SKM-1 (cell line): ENCODE data around the gene PRKCH.

Experiments
- DNase-seq: peaks from one replicate; lab custom pipeline; 2025; ENCODE audit not compliant: unreplicated experiment; lab: John Stamatoyannopoulos, UW

PRKCH gene

DNA sequence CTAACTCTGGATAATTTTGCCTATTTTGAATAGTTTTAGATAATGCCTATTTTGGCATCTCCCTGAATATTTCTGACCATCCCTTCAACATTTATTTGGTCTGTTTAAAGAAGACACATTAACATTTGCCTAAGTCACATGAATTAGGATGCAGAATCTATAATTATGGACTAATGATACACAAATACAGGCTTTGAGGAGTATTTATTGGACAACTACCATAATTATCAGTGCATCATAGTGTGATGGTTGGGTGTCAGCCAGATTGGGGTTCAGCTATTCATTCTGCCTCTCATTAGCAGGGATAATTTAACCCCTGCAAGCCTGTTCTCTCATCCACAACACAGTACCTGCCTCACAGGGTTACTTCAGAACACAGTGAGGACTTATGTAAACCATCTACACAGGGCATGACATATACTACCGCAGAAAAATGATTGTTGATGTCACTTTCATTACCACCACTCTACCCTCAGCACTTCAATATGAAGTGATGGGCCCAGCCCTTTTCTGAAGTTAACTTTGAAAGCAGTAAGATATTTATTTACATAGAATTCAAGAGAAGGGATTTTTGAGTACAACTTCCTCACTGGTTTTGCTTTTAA is 14.4 kb downstream of the PRKCH start:
- DNase-seq, result no peak

DNA sequence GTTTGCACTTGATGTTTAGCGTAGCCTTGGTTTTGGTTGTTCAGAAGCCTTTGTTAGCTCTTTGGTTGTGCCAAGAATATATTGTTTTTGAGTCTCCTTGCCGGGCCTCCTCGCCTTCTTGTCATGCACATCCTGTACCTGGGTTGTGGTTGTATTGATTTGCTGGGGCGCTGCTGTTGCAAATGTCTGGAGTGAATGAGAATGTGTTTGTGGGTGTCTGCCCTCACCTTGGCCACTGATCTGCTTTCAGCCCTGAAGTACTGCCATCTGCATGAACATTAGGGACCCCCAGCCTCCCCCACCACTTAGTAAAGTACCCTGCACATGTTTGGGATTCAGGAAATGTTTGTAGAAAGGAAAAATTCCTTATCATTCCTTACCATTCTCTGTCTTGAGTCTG is 16.5 kb downstream of the PRKCH start:
- no peak for DNase-seq

DNA sequence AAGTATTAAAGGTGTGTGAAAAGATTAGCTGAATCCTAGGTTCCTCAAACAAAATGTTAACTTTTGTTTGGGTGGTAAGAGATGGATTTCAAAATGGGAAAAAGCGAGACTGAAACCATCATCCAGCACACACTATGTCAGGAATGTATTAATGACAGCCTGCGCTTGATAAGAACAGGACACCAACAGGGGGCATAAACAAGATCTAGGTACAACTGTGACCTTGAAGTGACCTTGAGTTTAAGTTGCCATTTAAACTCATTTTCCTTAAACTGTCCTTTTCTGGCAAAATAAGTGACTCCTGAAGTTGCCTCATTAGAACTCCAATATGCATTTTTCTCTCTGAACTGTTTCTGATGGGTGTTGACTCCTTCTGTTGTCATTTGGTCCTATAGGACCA is 17.1 kb downstream of the PRKCH start:
- DNase-seq, result no peak

DNA sequence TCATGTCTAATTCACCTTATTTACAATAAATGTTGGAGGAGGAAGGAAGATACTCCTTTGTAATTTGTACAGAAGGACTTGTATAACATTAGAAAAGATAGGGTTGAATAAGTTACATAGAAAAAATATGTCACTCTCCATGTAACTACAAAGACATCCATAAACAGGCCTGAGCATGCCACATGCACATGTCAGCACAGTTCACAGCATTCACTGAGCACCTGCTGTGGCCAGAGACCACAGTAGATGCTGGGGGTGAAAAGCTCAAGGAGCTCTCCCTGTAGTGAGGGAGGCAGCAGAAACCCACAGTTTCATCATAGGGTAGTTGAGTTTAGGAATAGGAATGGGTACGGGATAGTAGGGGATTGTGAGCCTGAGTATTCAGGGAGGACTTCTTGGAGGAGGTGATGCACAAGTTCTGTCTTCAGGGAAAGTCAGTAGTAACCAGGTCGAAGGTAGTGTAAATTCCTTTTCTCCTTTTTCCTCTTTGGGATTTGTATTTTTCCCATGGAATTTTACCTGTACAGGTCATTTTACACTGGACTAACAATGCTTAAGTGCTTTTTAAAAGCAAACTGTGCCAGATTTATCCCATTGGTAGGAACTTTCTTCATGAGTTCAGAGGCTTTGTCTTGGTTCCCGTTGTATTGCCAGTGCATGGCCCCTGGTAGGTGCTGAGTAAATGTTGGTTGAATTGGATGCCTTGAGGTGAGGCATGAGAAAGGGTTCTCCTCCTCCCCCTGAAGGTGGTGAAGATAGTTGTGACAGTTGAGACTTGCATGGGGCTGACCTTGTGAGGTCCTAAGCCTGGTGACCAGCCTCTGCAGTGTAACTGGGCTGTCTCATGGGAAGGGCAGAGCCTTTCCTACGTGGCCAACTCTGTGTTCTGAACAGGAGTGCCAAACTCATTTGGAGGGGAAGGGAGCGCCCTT is 20.2 kb downstream of the PRKCH start:
- DNase-seq, result no peak

DNA sequence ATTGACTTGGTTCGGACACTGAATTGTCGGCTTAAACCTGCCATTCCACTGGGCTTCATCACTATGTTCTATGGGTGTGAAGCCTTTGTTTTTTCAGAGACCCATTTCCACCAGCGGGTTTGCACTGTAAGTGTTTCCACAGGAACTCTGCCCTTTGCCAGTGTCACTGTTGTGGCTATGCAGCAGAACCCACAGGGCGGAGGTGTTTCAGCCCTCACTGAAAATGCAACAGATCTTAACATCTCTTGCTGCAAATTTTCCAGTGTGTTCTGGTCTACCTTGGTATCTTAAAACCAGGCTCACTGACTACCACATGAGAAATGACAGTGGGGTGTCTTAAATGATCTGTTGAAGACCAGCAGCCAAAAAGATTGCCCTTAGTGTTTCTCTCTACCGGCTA is 21.1 kb downstream of the PRKCH start:
- no peak for DNase-seq

DNA sequence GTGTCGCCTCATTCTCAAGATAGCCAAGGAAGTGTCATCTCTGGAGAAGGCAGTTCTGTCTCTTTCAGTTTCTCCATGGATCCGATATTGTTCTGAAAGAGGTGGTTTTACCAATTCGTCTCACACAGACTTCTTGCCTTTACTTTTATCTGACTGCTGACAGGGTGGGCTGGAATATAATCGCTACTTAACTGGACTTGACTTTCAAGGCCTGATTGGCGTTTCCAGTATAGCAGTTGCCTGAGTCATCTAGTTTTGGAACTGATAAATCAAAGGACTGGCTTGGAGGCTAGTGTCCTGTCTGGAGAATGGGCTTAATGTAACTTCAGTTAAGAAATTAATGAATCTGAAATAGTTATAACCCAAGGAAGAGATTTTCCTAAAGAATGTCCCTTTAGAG is 21.6 kb downstream of the PRKCH start:
- no peak for DNase-seq

DNA sequence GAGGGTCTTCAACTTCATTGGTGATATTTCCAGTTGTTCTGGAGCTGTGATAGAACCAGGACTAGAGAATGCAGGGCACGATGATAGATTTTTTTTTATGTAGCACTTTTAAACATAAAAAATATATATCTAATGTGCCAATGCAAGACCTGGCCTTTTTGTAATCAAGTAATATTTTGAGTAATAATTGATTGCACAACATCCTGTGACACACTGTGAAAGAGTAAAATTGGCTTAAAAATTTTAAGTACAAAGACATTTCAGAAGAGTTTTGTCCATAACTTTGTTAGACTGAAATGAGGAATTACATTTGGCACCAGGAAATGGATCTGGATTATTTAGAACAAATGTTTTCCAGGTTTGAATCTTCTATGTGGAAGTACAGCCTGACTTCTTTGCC is 22.1 kb downstream of the PRKCH start:
- no peak for DNase-seq

DNA sequence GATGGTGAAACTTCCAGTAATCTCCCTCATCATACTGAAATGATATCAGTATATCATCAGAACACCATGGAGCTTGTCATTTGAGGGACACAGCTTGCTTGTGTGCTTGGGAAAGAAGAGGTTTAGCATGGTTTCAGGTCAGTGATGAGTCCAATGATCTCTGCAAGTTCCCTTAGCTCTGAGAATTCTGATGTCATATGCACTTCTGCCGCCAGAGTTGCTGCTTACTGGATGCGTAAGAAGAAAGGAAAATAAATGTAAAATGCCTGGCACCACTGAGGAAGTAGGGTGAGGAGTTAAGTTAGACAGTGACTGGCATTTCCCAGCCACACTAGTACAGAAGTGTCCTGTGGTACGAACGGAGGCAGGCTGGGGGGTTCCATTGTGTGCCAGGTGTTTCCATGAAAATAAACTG is 22.6 kb downstream of the PRKCH start:
- DNase-seq, result no peak

DNA sequence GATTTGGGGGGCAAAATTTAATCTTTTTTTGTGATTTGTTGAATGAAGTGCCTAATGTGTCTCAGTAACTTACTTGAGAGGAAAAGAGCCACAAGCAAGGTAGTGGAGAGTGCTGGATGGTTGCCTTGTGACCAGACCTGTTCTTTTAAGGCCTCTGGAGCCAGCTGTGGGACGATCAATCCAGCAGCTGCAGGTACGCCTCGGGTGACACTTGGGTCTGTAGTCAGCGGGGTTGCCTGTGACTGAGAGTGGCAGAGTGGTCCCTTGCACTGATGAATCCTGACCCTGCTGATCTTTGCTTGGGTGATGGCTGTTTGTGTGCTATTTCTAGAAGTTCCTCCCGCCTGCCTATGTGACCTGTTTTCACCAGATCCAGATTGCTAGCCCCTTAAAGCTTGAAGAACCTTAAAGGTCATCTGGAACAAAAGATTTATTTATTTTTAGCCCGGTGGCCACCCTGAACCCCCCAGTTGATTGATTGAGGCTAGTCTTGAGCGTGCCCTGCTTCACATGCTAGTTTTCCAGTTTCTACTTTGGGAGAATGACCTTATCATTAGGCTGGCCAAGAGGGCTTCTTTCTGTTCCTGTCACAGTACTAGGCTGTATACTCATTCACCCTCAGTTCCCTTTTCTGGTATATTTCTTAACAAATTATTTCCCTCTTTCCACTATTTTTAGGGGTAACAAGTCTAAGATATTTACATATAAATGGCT is 23.2 kb downstream of the PRKCH start:
- DNase-seq, result no peak

DNA sequence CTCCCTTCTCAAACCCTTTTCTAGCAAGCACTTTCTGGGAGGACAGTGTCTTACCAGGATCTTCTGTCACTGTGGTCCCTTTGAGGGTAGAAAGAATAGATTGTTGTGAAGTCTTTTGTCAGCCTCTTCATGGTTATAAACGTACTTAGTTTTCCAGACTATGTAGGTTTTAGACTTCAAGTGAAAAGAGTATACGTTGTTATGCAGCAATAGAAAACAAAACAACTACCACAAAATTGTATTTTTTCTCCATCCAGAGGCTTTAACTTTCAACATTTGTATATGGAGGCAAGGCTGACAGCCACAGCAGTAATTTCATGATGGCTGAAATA is 23.7 kb downstream of the PRKCH start:
- no peak for DNase-seq

DNA sequence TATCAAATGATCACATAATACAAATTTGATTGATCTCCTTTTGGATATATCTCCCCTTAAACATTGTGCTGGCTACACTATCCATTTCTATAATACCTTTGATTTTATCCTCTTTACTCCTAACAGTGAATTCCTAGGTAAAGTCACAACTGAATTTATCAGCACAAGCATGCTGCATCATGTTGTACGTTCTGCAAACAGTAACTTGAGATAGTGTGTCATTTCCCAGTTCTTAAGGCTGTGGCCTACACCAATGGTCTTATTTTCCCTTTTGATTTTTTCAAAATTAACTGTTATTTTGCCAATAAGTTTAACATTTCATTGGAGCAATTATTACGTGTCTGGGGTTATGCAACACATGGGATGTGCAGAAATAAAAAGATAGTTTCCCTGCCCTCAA is 24.8 kb downstream of the PRKCH start:
- no peak for DNase-seq

DNA sequence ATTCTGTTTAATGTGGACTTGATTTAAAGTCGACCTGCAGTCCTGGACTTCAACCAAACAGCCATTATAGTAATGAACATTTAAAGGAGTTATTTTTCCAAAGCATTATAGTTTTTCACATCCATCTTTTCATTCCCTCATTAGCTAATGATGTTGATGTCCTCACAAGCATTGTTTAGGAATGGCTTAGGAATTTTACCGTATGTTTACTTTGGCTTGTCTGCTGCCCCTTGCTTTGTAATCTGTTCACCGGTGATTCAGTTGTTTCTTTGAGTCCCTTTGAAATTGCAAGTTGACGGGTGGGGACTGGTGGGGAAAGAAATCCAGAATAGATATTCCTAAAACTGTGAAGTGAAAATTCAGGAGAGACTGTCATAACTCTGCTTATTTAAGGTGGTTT is 25.4 kb downstream of the PRKCH start:
- DNase-seq, result no peak

DNA sequence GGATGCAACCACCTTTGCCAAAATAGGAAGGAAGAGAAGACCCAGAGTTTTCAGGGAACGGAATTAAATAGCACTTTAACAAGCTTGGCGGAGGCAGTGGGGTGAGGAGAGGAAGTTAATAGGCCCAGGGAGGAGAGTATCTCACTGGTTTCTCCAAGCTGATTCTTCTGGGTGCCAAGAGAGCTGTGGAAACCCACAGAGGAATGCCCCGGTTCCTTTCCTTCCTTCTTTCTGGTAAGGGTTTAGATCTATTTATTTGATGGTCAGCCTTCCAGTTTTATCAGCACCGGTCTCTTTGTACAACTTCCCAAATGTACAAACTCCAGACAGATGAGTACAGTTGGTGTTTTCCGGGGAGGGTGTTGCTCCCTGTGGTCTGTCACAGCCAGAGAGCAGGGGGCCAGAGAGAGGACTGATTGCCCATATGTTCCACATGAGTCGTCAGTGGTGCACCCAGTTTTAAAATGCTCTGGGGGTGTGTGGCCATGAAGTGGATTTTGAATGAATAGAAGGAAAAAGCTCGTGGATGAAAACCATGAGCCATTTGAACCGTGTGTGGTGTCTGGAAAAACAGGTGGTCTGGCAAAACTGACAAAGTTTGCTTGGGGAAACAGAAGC is 26.6 kb downstream of the PRKCH start:
- no peak for DNase-seq

DNA sequence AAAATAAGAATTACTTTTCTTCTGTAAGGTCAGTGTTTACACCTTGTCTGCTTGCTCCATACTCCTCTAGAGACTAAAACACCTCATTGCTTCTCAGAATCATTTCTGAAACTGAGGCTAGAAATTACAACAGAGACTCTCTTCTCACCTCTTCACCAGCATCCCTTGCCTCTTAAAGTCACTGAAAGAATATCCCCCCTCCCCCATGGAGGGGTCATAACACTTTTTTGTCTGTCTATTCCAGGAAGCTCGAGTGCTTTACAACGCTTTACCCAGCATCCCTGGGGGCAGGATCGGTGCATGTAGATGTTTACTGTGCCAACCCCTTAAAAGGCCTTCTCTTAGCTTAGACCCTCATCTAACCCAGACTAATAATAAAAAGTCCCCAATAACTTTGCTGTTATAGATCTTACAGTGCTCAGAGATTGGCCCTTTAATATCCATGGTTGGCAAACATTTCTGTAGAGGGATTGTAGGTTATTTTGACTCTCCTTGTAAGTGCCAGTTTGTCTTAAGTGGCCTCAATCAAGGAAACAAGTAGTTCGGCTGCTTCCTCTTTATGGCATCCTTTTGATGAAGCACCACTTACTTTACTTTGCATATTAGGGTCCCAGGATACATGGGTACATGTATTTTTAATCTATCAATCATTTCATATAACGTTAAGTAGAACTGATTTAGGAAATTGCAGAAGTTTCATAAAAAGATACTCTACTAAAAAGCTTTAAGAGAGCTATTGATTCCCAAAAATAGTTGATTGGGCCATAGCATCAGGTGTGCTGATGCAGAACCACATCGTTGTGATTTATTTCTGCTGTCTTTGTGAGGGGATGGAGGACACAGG is 29.3 kb downstream of the PRKCH start:
- DNase-seq, result no peak

DNA sequence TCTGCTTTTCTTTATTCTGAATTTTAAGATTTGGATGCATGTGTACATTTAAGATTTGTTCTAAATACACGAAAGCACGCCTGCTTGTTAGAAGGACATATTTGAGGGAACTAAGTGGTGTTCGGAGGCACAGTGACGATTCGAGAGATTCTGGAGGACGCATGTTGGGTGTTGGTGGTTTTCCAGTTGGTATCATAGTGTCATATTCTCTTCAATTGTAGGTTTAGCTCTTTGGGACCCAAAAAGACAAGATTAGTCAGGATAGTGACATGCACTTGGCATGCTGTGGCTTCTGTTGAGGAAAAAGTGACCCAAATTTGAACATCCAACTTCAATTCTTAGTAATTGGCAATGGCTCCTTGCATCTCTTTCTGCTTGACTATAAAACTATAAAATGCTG is 30.1 kb downstream of the PRKCH start:
- no peak for DNase-seq

DNA sequence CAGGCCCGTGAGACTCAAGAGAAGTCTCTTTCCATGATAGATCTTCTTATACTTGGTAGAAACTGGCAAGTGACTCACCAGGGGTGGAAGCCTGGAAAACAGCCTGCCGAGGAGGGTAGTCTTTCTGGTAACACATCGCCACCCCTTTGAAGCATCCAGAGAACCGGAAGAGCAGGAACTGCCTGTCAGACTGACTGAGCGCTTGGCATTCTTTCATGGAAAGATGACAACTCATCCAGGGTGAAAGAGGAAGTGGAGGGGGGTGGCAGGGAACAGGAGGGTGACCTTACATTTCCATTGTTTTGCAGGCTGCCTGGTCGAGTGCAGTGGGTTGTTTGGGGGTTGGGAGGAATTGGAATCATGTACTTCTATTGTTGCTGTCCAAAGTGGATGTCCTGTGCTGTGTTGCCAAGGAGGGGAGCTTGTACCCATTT is 34.5 kb downstream of the PRKCH start:
- no peak for DNase-seq

DNA sequence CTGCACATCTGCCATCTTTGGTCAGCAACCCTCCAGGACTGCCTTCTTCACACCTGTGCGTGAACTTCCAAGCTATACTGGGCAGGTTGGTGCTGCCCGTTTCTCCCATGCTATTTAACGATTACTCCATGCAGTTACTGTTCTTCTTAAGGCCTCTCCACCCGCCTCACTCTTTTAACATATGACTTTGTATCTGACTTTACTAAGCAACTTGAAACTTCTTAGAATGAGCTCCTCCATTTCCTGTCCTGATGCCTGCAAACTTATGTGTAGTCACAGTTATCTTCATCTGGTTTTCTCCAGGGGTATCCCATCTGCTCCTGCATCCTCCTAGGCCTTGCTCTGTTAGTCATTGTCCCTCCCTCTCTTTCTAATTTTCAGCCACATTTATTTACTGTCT is 35.7 kb downstream of the PRKCH start:
- DNase-seq, result no peak

DNA sequence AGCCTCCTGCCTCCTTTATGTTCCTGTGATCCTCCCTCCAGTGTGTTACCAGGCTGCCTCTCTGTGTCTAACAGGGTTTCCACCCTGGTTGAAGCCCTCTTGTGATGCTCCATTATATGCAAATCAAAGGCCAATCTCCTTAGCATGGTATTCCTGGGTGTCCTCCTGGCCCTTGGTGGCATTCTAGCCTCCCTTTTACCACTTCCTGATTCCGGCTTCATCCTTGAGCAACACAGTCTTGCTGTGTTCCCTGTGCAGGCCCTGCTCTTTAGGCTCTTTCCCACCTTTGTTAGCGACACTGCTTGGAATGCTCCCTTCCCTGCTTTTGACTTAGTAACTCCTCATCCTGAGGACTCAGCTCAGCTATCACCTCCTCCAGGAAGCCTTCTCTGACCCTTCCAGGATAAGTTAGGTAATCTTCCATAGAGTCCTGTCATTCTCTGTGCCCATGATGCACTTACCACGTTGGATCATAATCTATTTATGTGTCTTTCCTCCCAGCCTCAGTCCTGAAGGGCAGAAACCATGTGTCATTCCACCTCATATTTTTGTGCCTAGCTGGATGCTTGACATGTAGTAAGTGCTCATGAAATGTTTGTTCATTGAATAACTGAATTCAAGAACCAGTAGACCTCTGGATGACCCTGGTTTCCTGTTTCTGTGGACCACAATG is 37.3 kb downstream of the PRKCH start:
- no peak for DNase-seq

DNA sequence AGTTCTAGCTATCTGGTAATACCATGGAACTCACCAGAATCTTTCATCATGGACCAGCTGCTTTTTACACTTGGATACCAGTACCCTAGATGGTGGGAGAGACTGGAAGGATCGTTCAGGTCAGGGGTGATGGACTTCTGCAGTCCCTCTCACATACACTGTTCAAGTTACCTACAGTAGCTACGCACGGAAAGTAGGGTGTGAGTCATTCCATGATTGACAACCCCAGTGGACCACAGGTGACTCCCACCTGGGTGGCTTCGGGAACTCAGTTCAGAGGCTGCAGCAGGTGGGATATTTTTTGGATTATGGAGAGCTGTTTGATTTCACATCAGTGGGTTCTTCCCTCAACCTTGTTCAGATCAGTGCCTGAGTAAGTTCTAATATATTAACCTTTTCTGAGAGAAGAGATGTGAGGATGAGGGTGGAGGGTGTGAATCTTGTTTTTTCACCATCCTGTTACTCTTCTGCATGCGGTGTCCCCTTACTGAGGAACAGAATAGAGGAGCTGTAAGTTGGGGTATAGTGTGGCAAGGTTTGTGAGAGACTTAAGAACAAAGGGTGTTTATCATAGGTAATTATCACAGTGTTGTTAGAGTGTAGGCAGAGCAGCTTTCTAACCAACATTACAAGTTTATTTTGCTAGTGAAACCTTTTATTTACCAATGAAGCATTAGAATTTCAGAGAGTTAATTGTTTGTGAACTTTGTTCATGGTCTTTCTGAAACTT is 39.6 kb downstream of the PRKCH start:
- no peak for DNase-seq
